H9 (cell line): ENCODE results near the gene STARD3. TPM values are rescaled to one million over a fixed set of nuclear protein-coding genes. Genes with fewer than 3 reads are reported as not detected.

Source experiments
- DNase-seq: peaks from one replicate; pipeline ENCODE4 v3.0.0-alpha.2; 2017
- H2AFZ ChIP-seq: one replicate; pipeline ENCODE4 v1.6.1; 2013; ENCODE audit warnings: mild to moderate bottlenecking, low read length, control low read depth, moderate library complexity
- H2AK5ac ChIP-seq: 2 replicates; pipeline ENCODE4 v1.6.1; 2013; ENCODE audit warnings: low read length, control low read depth, mixed read lengths; ENCODE audit not compliant: insufficient read length
- H2BK120ac ChIP-seq: one replicate; pipeline ENCODE4 v1.6.1; 2013; ENCODE audit warnings: low read depth, mild to moderate bottlenecking, low read length, control low read depth, inconsistent platforms; ENCODE audit not compliant: poor library complexity, severe bottlenecking
- H2BK12ac ChIP-seq: 2 replicates; pipeline ENCODE4 v1.6.1; 2013; ENCODE audit warnings: low read length, control low read depth, mixed read lengths, low read depth; ENCODE audit not compliant: insufficient read length
- H2BK15ac ChIP-seq: 2 replicates; pipeline ENCODE4 v1.6.1; 2013; ENCODE audit warnings: low read depth, low read length, control low read depth
- H2BK20ac ChIP-seq: one replicate; pipeline ENCODE4 v1.6.1; 2013; ENCODE audit warnings: low read depth, mild to moderate bottlenecking, low read length, control low read depth, inconsistent platforms; ENCODE audit not compliant: poor library complexity, severe bottlenecking
- H2BK5ac ChIP-seq: 2 replicates; pipeline ENCODE4 v1.6.1; 2013; ENCODE audit warnings: low read length, control low read depth, mixed read lengths; ENCODE audit not compliant: insufficient read length
- H3K14ac ChIP-seq: 2 replicates; pipeline ENCODE4 v1.6.1; 2013; ENCODE audit warnings: low read length, control low read depth; ENCODE audit not compliant: insufficient read depth
- H3K18ac ChIP-seq: 2 replicates; pipeline ENCODE4 v1.6.1; 2013; ENCODE audit warnings: low read depth, mild to moderate bottlenecking, mixed read lengths, low read length, control low read depth; ENCODE audit not compliant: insufficient read length
- H3K23ac ChIP-seq: 2 replicates; pipeline ENCODE4 v1.6.1; 2013; ENCODE audit warnings: low read length, control low read depth, mixed read lengths, low read depth; ENCODE audit not compliant: insufficient read length
- H3K23me2 ChIP-seq: 2 replicates; pipeline ENCODE4 v1.6.1; 2013; ENCODE audit warnings: low read depth, mild to moderate bottlenecking, mixed read lengths, low read length, control low read depth; ENCODE audit not compliant: insufficient read length, poor library complexity, severe bottlenecking
- H3K27ac ChIP-seq: 2 replicates; pipeline ENCODE4 v1.5.1; 2013; ENCODE audit warnings: low read length, control low read depth, mixed read lengths, low read depth; ENCODE audit not compliant: insufficient read length
- H3K27me3 ChIP-seq: 2 replicates; pipeline ENCODE4 v1.6.1; 2013; ENCODE audit warnings: low read length, control low read depth, inconsistent platforms; ENCODE audit not compliant: insufficient read depth
- H3K4ac ChIP-seq: 2 replicates; pipeline ENCODE4 v1.6.1; 2013; ENCODE audit warnings: low read depth, mild to moderate bottlenecking, control low read depth, inconsistent platforms, low read length, moderate library complexity
- H3K4me1 ChIP-seq: 2 replicates; pipeline ENCODE4 v1.6.1; 2013; ENCODE audit warnings: low read length, control low read depth, inconsistent platforms; ENCODE audit not compliant: insufficient read depth
- H3K4me2 ChIP-seq: 2 replicates; pipeline ENCODE4 v1.6.1; 2013; ENCODE audit warnings: low read length, control low read depth, mixed read lengths; ENCODE audit not compliant: insufficient read length, insufficient read depth
- H3K56ac ChIP-seq: 2 replicates; pipeline ENCODE4 v1.6.1; 2013; ENCODE audit warnings: low read depth, mild to moderate bottlenecking, mixed read lengths, low read length, control low read depth; ENCODE audit not compliant: insufficient read length
- H3K79me1 ChIP-seq: 2 replicates; pipeline ENCODE4 v1.6.1; 2013; ENCODE audit warnings: low read depth, mild to moderate bottlenecking, moderate library complexity, low read length, control low read depth, inconsistent platforms; ENCODE audit not compliant: insufficient read depth, poor library complexity, severe bottlenecking
- H3K79me2 ChIP-seq: 2 replicates; pipeline ENCODE4 v1.6.1; 2013; ENCODE audit warnings: low read length, control low read depth, inconsistent platforms; ENCODE audit not compliant: insufficient read depth
- H3K9ac ChIP-seq: 2 replicates; pipeline ENCODE4 v1.6.1; 2013; ENCODE audit warnings: low read length, control low read depth, mixed read lengths; ENCODE audit not compliant: insufficient read length; ENCODE audit errors: extremely low read depth
- H3K9me3 ChIP-seq: one replicate; pipeline ENCODE4 v1.6.1; 2013; ENCODE audit warnings: low read depth, low read length, inconsistent platforms; ENCODE audit not compliant: control insufficient read depth
- H3T11ph ChIP-seq: one replicate; pipeline ENCODE4 v1.6.1; 2013; ENCODE audit warnings: mild to moderate bottlenecking, low read length, control low read depth, inconsistent platforms
- H4K20me1 ChIP-seq: one replicate; pipeline ENCODE4 v1.6.1; 2013; ENCODE audit not compliant: control insufficient read depth, insufficient read length, insufficient read depth
- H4K5ac ChIP-seq: 2 replicates; pipeline ENCODE4 v1.6.1; 2013; ENCODE audit warnings: low read depth, mild to moderate bottlenecking, mixed read lengths, low read length, control low read depth; ENCODE audit not compliant: insufficient read length
- H4K8ac ChIP-seq: replicated peaks from 2 replicates; pipeline ENCODE4 v1.6.1; 2013; ENCODE audit warnings: low read length, control low read depth, mixed read lengths, low read depth; ENCODE audit not compliant: insufficient read length
- H4K91ac ChIP-seq: 2 replicates; pipeline ENCODE4 v1.6.1; 2013; ENCODE audit warnings: low read depth, mild to moderate bottlenecking, moderate library complexity, mixed read lengths, low read length, control low read depth; ENCODE audit not compliant: insufficient read length
- H3K27ac Mint-ChIP-seq, 3 experiments: 2 replicates in 2 of 3; 3 replicates in 1 of 3; pipeline ENCODE4 v1.8.0; 2020 to 2021; ENCODE audit warnings: mixed read lengths in 3 of 3, mild to moderate bottlenecking in 1 of 3, moderate library complexity in 1 of 3
- H3K27me3 Mint-ChIP-seq: 2 replicates; pipeline ENCODE4 v1.8.0; 2021; ENCODE audit warnings: low read depth, mild to moderate bottlenecking, moderate library complexity, mixed read lengths
- H3K36me3 Mint-ChIP-seq, 3 experiments: 2 replicates in 2 of 3; 3 replicates in 1 of 3; pipeline ENCODE4 v1.8.0; 2020 to 2021; ENCODE audit warnings: low read depth in 3 of 3, mixed read lengths in 3 of 3; ENCODE audit not compliant: insufficient read depth in 1 of 3
- H3K4me1 Mint-ChIP-seq, 2 experiments: 2 replicates each; pipeline ENCODE4 v1.8.0; 2020; ENCODE audit warnings: mixed read lengths in 2 of 2
- H3K4me3 Mint-ChIP-seq, 2 experiments: 2 replicates in 1 of 2; 3 replicates in 1 of 2; pipeline ENCODE4 v1.8.0; 2020 to 2021; ENCODE audit warnings: mild to moderate bottlenecking in 2 of 2, mixed read lengths in 2 of 2, moderate library complexity in 1 of 2
- H3K9me3 Mint-ChIP-seq, 2 experiments: 2 replicates in 1 of 2; 3 replicates in 1 of 2; pipeline ENCODE4 v1.8.0; 2020; ENCODE audit warnings: mild to moderate bottlenecking in 2 of 2, mixed read lengths in 2 of 2, moderate library complexity in 1 of 2
- WGBS: extraction: QIAGEN DNeasy Blood & Tissue Kit; methylation state at CpG from one replicate; pipeline ENCODE4 v1.1.7; 2013; ENCODE audit warnings: missing lambda C conversion rate, low lambda C conversion rate, mixed read lengths; ENCODE audit not compliant: insufficient read length; ENCODE audit errors: extremely low coverage; 5-methylcytosine and 5-hydroxymethylcytosine counted together
- total RNA-seq: library from RNA; stranded (reverse); gene quantifications from 2 replicates; pipeline ENCODE4 v1.2.1, GENCODE V29; 2021
- TF ChIP-seq, protein P1 (sequence below): fragments of 200-600 bp; sonication (generic); conservative IDR thresholded peaks from 3 replicates; pipeline ENCODE4 v1.8.0; 2021; ENCODE audit warnings: antibody characterized with exemption, mild to moderate bottlenecking

STARD3 gene
- total RNA-seq, 1 experiment from 2014 or later = 51.3 TPM

DNA sequence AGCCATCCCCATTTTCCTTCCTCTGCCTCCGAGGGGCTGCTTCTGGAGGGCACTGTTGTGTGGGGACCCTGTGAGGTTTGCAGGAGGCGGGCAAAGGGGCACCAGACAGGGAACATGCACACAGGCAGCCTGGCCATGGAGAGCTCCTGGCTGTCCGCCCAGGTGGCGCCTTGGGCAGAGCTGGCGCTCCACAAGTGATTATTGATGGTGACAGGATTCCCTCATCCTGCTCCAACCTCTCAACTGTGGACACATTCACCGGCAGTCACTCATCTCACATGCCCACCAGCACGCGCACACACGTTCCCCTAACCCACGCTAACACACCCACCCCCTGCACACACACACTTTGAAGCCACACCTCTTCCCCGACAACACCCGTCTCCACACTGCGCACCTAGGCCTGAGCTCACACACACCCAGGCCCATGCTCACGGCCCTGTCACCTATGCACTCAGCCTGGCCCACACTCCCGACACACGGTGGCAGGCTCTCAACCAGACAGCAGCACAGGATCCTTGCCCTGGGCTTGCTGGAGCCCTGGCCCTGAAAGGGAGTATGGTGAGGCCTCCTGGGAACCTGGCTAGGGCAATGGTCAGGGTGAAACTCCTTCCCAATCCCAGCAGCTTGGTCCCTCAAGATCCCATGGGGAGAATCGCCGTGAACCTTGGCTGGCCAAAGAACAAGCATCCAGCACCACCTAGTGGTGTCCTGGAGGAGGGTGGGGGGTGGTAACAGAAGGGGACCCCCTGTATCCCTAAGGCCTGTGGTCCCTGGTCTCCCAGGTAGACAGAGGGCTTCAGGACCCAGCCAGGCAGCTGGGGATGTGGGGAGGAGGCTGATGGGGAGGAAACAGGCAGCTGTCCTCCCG is 34.9 kb downstream of the STARD3 start:
- Histone ChIP-seq H3K79me1 (no peaks in the 10 kb centered on the region), H2BK12ac (no peak overlapping the region), H4K5ac (no peak overlapping the region), H2BK120ac (no peak overlapping the region), H4K20me1 (no peaks in the 10 kb centered on the region), H3K27me3 (no peaks in the 10 kb centered on the region; the same call in 1 of the 2 replicates), H3K4ac (no peak overlapping the region), H3K4me1 (peaks cover under 1% of the 10 kb centered on the region; the same call in 1 of the 2 replicates), H3K56ac (no peak overlapping the region), H4K91ac (no peak overlapping the region), H3K79me2 (no peaks in the 10 kb centered on the region), H3K18ac (no peak overlapping the region), H2AFZ (no peak overlapping the region), H2BK5ac (no peak overlapping the region), H3K9ac (no peak overlapping the region), H3K27ac (no peak overlapping the region), H3K23ac (no peak overlapping the region), H3K9me3 (no peaks in the 10 kb centered on the region), H3K14ac (no peak overlapping the region), H2BK15ac (no peak overlapping the region), H2BK20ac (no peak overlapping the region), H4K8ac (no peak overlapping the region), H3T11ph (no peak overlapping the region), H3K23me2 (peaks cover 6% of the 10 kb centered on the region), H2AK5ac (no peak overlapping the region), H3K4me2 (no peak overlapping the region)
- Mint-ChIP-seq H3K36me3 (peaks cover 0 to 3% (median 0%) of the 10 kb centered on the region in 3 experiments; a peak in 1 of 7 replicates), H3K4me3 (no peak overlapping the region; a peak in 1 of 5 replicates), H3K27me3 (peaks cover 45% of the 10 kb centered on the region), H3K4me1 (peaks cover 22 to 24% of the 10 kb centered on the region in 2 experiments), H3K27ac (peak overlapping the region in 1 of 3 experiments; percentile 25; a peak in 1 of 7 replicates), H3K9me3 (no peaks in the 10 kb centered on the region; a peak in 1 of 5 replicates)
- WGBS = 100% methylated on average over 2 of the region's 19 CpGs
- peak; percentile 86 for DNase-seq
- TF ChIP-seq, protein P1, sequence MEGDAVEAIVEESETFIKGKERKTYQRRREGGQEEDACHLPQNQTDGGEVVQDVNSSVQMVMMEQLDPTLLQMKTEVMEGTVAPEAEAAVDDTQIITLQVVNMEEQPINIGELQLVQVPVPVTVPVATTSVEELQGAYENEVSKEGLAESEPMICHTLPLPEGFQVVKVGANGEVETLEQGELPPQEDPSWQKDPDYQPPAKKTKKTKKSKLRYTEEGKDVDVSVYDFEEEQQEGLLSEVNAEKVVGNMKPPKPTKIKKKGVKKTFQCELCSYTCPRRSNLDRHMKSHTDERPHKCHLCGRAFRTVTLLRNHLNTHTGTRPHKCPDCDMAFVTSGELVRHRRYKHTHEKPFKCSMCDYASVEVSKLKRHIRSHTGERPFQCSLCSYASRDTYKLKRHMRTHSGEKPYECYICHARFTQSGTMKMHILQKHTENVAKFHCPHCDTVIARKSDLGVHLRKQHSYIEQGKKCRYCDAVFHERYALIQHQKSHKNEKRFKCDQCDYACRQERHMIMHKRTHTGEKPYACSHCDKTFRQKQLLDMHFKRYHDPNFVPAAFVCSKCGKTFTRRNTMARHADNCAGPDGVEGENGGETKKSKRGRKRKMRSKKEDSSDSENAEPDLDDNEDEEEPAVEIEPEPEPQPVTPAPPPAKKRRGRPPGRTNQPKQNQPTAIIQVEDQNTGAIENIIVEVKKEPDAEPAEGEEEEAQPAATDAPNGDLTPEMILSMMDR = peak; percentile 84
